Left renal cortex interstitium (tissue), 4 donors: Measurements from ENCODE around the gene RAD1. TPM values are rescaled to one million over a fixed set of nuclear protein-coding genes. Genes with fewer than 3 reads are reported as not detected.

ENCODE experiments used
- DNase-seq, 4 donors: peaks; one replicate each; pipeline ENCODE4 v3.0.0-alpha.2; 2013; ENCODE audit warnings: low read depth in 4 of 4, low spot score in 2 of 4, missing footprints in 1 of 4
- polyA plus RNA-seq, 4 donors: library from polyadenylated mRNA; unstranded; fragments of 120-200 nt; gene quantifications; one replicate each; pipeline ENCODE4 v1.2.1, GENCODE V29; 2013; ENCODE audit not compliant: insufficient read length in 4 of 4

Gene RAD1
- polyA plus RNA-seq, 4 donors: 33.1 to 39.0 (median 34.4) TPM

GRCh38 chr5:34867660-34868059, 47.6 kb downstream of the RAD1 start:
- DNase-seq: no peak

DNA sequence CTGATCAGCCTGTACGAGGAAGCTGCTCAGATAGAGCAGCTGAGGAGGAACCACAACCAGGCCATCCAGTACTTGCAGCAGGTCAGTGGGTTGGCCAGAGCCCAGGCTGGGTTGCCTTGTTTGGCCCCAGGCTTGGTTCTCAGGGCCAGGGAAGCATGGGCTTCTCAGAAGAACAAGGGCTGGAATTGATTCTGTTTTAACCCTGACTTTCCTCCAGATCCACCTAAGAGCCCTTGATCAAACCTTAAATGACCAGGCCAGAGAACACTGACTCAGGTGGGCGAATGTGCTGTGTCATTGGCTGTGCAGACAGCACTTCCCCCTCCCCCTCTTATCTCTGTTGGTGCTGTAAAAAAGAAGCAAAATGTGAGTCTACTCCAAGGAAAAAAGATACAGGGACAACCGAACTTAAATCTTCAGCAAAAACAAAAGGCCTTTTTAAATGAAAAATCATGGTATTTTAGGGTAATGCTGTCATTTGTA, 48.3 kb downstream of the RAD1 start:
- DNase-seq: no peak

DNA sequence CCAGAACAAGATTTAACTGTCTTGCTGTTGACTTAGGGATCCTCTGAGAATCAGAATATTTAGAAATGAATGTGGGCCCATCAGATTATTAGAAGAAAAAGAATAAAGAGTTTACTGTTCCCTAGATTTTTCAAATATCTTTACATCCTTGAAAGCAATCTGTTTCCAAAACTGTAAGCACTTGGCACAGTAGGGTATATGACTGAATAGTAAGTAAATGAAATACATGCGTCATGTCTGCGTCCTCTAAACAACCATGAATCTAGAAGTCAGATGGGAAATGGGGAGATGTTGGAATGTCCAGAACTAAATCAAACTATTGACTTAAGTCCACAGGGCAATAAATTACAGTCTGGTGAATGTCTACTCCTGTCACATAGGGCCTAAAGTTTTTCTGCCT, 50.2 kb downstream of the RAD1 start:
- no peak for DNase-seq

DNA sequence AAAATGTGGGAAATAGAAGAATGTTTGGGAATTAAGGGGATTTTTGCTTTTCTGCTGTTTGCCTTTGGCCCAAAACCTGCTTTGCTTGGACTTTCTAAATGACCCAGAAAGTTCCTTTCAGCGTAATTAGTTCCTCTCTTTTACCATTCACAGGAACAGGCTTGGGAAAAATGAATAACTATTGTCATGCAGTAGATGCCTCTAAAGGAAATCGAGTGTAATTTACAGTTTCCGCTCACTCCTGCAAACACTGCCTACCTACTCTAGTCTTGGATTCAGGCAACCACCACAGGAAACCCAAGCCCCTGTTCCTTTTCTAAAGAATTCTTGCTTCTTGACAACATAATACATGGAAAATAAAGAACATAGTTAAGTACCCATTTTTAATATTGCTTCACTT, 51.4 kb downstream of the RAD1 start:
- no peak for DNase-seq

DNA sequence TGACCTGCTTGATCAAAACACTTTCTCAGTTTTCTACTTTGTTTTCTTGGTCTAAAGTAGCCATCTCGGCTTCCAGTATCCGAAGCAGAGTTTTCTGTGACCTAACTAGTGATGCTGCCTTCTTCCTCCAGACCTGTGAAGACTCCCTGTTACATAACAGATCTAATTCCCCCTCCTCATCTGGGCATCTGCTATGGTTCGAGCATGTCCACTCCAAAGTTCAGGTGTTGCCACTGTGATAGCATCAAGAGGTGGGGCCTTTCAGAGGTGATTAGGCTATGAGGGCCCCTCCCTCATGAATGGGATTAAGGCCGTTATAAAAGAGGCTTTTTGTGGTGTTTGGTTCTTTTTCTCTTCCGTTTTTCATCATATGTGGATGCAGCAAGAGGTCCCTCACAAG, 56.1 kb downstream of the RAD1 start:
- no peak for DNase-seq

DNA sequence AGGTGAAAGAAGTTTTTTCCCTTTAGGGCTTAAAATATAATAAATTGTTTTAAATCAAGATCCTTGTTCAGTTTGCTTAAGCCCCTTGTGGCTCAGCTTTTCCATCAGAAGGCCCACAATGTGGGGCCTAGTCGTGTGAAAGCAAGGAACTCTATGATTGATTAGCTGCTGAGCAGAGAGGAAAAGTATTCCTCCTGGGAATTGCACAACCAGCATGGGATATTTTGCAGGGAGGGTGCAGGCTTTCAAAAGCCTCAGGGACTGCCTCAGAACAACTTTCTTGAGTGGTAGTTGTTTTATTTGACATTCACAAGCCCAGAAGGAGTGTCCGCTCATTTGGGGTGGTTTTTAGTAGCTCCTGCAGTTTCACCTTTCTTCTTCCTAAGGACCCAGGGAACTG, 56.5 kb downstream of the RAD1 start:
- no peak for DNase-seq

DNA sequence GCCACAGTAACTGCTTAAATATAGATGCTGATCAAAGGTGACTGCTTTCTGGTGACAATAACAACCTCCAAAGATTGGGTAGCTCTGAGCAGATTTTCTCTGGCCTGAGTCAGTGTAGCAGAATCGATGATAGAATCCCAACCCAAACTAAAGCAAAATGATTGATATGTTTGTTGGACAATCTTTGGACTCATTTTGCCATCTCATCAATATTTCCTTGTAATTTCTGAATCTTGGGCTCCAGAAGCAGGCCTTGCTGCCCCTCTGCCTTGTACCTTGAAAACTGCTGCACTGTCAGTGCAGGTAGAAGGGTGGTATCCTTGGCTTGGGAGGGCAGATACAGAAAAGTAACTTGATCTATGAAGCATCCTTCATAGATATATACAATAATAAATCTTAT, 57.4 kb downstream of the RAD1 start:
- DNase-seq: no peak

DNA sequence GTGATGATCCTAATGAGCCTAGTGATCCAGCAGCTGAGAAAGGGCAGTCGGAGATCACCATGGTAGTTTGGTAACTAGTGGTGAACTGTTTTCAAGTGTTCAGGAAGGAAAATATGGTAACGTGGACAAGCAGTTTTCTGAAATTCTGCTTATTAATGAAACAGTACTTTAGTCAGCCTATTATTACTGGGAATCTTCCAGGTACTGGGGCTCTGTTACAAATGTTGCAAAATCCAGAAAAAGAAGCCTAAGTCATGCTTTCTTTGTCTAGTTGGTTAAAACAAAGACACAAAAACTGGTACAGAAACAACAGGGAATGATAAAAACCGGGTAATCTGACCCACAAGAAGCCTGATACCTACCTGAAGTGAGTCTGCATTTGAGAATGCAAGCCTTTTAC, 58.1 kb downstream of the RAD1 start:
- no peak for DNase-seq

Other genes with a start within 250 kb of the RAD1 start
- gene TTC23L, start 76.3 kb downstream of the RAD1 start, polyA plus RNA-seq: 1 to 10 TPM; 3.2 to 4.5 (median 3.8) TPM
- 10 to 100 TPM; 46.7 to 54.4 (median 52.1) TPM for gene BRIX1, start 207 bp upstream of the RAD1 start, polyA plus RNA-seq
- gene DNAJC21, start 14.1 kb upstream of the RAD1 start, polyA plus RNA-seq: 10 to 100 TPM; 63.8 to 87.1 (median 77.7) TPM
- gene AGXT2, start 132.4 kb upstream of the RAD1 start, polyA plus RNA-seq: 10 to 100 TPM; 39.4 to 74.1 (median 51.8) TPM